ENCODE measurements around the gene AHRR.
"Not testable (repeated sequence)": the region's sequence is repeated elsewhere in the genome, so short reads cannot be mapped to it uniquely, and the experiment has no call there.

AHRR gene

GRCh38 chr5:306011-306805, 15.3 kb upstream of the AHRR start:
- DNase-seq, result no peak

GRCh38 chr5:307306-307705, 14.2 kb upstream of the AHRR start:
- DNase-seq, result no peak

GRCh38 chr5:307794-308579, 13.5 kb upstream of the AHRR start:
- no peak for DNase-seq

- no peak for DNase-seq
Measured at GRCh38 chr5:308672-309271, 12.7 kb upstream of the AHRR start.

- DNase-seq, result not testable (repeated sequence)
Measured at GRCh38 chr5:309831-310230, 11.7 kb upstream of the AHRR start.

- DNase-seq, result no peak
Measured at GRCh38 chr5:310516-310915, 11.0 kb upstream of the AHRR start.

- DNase-seq, result no peak
Measured at GRCh38 chr5:310941-311434, 10.5 kb upstream of the AHRR start.

- DNase-seq, result no peak
Measured at GRCh38 chr5:311963-312362, 9.6 kb upstream of the AHRR start.

- no peak for DNase-seq
Measured at GRCh38 chr5:312845-313244, 8.7 kb upstream of the AHRR start.

GRCh38 chr5:313265-313664, 8.2 kb upstream of the AHRR start:
- no peak for DNase-seq

GRCh38 chr5:313806-314376, 7.6 kb upstream of the AHRR start:
- DNase-seq, result no peak

- no peak for DNase-seq
Measured at GRCh38 chr5:314676-315487, 6.6 kb upstream of the AHRR start.

- DNase-seq, result no peak
Measured at GRCh38 chr5:315488-316209, 5.9 kb upstream of the AHRR start.

GRCh38 chr5:316210-317085, 5.1 kb upstream of the AHRR start:
- no peak for DNase-seq

GRCh38 chr5:317086-317811, 4.3 kb upstream of the AHRR start:
- peak; percentile 79 for DNase-seq

- DNase-seq, result no peak
Measured at GRCh38 chr5:318341-318897, 3.1 kb upstream of the AHRR start.

- DNase-seq, result peak; percentile 34
Measured at GRCh38 chr5:318931-319601, 2.4 kb upstream of the AHRR start.

- no peak for DNase-seq
Measured at GRCh38 chr5:320524-321229, 837 bp upstream of the AHRR start.

All from DMS153 (cell line).